ENCODE measurements around the gene SLC7A14. TPM values are rescaled to one million over a fixed set of nuclear protein-coding genes. Genes with fewer than 3 reads are reported as not detected.

The SLC7A14 gene
- total RNA-seq, 4 donors from 2014 or later: 0.44 TPM; not detected in 3

DNA sequence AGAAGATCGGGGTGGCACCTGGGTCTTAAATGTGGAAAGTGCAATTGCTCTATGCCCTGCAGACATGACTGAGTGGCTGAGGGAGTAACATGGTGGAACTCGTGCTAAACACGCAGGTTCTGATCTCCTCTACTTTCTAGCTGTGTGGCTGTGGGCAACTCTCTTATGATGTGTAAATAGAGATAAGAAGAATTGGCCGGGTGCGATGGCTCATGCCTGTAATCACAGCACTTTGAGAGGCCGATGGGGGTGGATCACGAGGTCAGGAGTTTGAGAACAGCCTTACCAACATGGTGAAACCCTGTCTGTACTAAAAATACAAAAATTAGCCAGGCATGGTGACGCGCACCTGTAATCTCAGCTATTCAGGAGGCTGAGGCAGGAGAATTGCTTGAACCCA, 99.5 kb downstream of the SLC7A14 start:
- H3K27ac ChIP-seq: no peak overlapping the region
- no peak for DNase-seq (ENCODE audit: low spot score in 2 of 2)
- peaks cover 0 to 10% (median 0%) of the 10 kb centered on the region in 4 donors for H3K4me1 ChIP-seq
- no peaks in the 10 kb centered on the region for H3K9me3 ChIP-seq
- no peaks in the 10 kb centered on the region for H3K36me3 ChIP-seq
- TF ChIP-seq EP300 (IDR thresholded peaks at IDR 0.05): no peak
- TF ChIP-seq, protein P1, sequence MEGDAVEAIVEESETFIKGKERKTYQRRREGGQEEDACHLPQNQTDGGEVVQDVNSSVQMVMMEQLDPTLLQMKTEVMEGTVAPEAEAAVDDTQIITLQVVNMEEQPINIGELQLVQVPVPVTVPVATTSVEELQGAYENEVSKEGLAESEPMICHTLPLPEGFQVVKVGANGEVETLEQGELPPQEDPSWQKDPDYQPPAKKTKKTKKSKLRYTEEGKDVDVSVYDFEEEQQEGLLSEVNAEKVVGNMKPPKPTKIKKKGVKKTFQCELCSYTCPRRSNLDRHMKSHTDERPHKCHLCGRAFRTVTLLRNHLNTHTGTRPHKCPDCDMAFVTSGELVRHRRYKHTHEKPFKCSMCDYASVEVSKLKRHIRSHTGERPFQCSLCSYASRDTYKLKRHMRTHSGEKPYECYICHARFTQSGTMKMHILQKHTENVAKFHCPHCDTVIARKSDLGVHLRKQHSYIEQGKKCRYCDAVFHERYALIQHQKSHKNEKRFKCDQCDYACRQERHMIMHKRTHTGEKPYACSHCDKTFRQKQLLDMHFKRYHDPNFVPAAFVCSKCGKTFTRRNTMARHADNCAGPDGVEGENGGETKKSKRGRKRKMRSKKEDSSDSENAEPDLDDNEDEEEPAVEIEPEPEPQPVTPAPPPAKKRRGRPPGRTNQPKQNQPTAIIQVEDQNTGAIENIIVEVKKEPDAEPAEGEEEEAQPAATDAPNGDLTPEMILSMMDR (IDR thresholded peaks at IDR 0.05): no peak
- TF ChIP-seq POLR2A (IDR thresholded peaks at IDR 0.05): no peak
- H3K4me3 ChIP-seq: no peak overlapping the region
- WGBS, 2 donors: 93 to 99% methylated on average over 9 of the region's 9 CpGs
- H3K27me3 ChIP-seq: no peaks in the 10 kb centered on the region

- Histone ChIP-seq H3K4me1 (peaks cover 0 to 10% (median 0%) of the 10 kb centered on the region in 4 donors), H3K36me3 (no peaks in the 10 kb centered on the region), H3K27ac (no peak overlapping the region), H3K27me3 (no peaks in the 10 kb centered on the region), H3K4me3 (no peak overlapping the region), H3K9me3 (no peaks in the 10 kb centered on the region)
- no peak for DNase-seq (ENCODE audit: low spot score in 2 of 2)
- TF ChIP-seq POLR2A (IDR thresholded peaks at IDR 0.05): no peak
- TF ChIP-seq EP300 (IDR thresholded peaks at IDR 0.05): no peak
- TF ChIP-seq, protein P1 (IDR thresholded peaks at IDR 0.05): no peak
- WGBS, 2 donors: 59 to 61% methylated on average over 4 of the region's 4 CpGs
Observed at GRCh38 chr3:170485696-170486095, 100.2 kb downstream of the SLC7A14 start.

DNA sequence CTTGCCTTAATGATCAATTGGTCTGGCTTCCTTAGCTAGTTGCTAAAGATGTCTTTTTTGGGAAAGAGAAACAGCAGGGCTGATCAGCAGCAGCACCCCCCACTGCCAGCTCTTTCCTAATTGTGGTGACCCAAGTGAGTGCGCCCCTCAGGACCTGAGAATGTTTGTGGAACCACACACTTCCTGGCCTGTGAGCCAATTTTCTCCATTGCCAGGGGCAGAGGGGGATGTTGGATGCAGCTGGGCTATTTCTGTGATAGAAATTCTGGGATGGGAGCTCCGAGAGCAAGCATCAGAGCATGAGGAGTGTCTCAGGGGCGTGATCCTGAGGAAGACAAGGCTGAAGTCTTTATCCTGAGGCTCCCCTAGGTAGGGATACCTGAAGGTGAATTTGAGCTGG, 100.6 kb downstream of the SLC7A14 start:
- no peak for DNase-seq (ENCODE audit: low spot score in 2 of 2)
- TF ChIP-seq POLR2A (IDR thresholded peaks at IDR 0.05) (no peak), EP300 (IDR thresholded peaks at IDR 0.05) (no peak)
- TF ChIP-seq, protein P1 (IDR thresholded peaks at IDR 0.05): no peak
- no peak overlapping the region for H3K4me3 ChIP-seq
- H3K36me3 ChIP-seq: no peaks in the 10 kb centered on the region
- H3K27ac ChIP-seq: no peak overlapping the region
- WGBS, 2 donors: 35 to 77% methylated on average over 3 of the region's 3 CpGs
- H3K4me1 ChIP-seq: peaks cover 0 to 10% (median 0%) of the 10 kb centered on the region in 4 donors
- H3K27me3 ChIP-seq: no peaks in the 10 kb centered on the region
- no peaks in the 10 kb centered on the region for H3K9me3 ChIP-seq

DNA sequence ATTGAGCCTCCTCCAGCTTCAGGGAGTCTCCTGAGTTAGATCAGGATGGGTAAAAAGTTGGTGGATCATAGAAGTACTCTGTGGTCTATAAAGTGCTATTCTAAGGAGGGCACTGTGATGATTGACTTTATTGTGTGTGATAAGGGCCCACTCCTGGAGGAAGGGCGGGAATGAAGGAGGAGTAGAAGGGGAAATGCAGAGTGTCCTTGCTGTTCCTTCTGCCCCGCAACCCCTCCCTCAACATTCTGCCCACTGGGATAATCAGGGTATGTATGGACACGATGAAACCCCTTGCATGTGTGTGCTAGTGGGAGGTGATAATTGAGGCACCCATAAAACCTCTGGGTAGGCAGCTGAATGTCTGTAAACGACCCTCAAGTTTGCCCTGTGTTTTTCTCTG, 101.0 kb downstream of the SLC7A14 start:
- no peak for TF ChIP-seq POLR2A (IDR thresholded peaks at IDR 0.05)
- TF ChIP-seq EP300 (IDR thresholded peaks at IDR 0.05): no peak
- TF ChIP-seq, protein P1 (IDR thresholded peaks at IDR 0.05): no peak
- H3K27me3 ChIP-seq: no peaks in the 10 kb centered on the region
- H3K27ac ChIP-seq: no peak overlapping the region
- peaks cover 0 to 10% (median 0%) of the 10 kb centered on the region in 4 donors for H3K4me1 ChIP-seq
- DNase-seq (ENCODE audit: low spot score in 2 of 2): no peak
- no peak overlapping the region for H3K4me3 ChIP-seq
- H3K9me3 ChIP-seq: no peaks in the 10 kb centered on the region
- no peaks in the 10 kb centered on the region for H3K36me3 ChIP-seq
- 64 to 68% methylated on average over 4 of the region's 4 CpGs for WGBS, 2 donors

DNA sequence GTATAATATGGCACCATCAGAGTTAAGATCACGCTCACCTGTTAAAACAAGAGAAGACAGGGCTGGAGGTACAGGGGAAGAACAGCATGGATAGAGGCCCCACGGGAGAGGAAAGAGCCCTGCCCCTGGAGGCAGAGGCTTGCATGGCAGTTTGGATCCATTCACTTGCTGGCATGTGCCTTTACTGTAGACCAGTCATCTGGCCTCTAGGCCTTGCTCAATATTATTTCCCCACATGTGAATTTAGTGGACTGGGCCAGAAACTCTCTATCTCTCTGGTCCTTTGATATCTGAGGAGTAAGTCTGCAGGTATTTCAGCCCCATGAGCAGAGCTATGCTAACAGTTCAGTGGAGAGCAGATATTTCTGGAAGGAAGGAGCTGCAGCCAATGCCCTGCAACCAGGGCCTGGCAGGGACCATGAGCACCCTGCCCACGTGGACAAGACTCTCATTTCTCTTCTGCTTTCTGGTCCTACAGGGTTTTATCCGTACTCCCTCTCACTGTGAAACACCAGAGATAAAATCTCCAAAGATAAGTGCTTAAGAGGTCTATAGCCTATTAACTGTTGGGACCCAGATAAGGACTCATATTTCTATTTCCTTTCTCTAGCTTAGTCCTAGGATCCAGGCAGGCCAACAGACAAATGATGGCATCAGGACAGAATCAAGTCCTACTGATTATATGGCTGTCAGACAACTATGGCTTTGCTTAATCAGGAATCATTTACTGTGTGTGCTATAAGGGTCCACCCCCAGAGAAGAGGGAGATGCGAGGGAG, 102.2 kb downstream of the SLC7A14 start:
- Histone ChIP-seq H3K36me3 (no peaks in the 10 kb centered on the region), H3K4me3 (no peak overlapping the region), H3K9me3 (no peaks in the 10 kb centered on the region), H3K27me3 (no peaks in the 10 kb centered on the region), H3K4me1 (peaks cover 0 to 5% (median 0%) of the 10 kb centered on the region in 4 donors), H3K27ac (no peak overlapping the region)
- TF ChIP-seq EP300 (IDR thresholded peaks at IDR 0.05): no peak
- TF ChIP-seq, protein P1 (IDR thresholded peaks at IDR 0.05): no peak
- TF ChIP-seq POLR2A (IDR thresholded peaks at IDR 0.05): no peak
- no peak for DNase-seq (ENCODE audit: low spot score in 2 of 2)
- 77 to 80% methylated on average over 5 of the region's 5 CpGs for WGBS, 2 donors

Data from tibial nerve (tissue), 4 donors.